NCI-H345 (cell line): ENCODE measurements around the gene SNX25.
"Not testable (repeated sequence)": the region's sequence is repeated elsewhere in the genome, so short reads cannot be mapped to it uniquely, and the experiment has no call there.

Experiments used
- DNase-seq: peaks from one replicate; lab custom pipeline; 2025; lab: John Stamatoyannopoulos, UW

SNX25 gene

GRCh38 chr4:185209031-185209851 lies at the start of gene SNX25:
Gene SNX25, plus strand, starts transcription at chr4:185209598. Its CDS starts 229 bp downstream, at chr4:185209827.
- DNase-seq: peak; percentile 87

- DNase-seq: no peak
These were observed 43.8 kb upstream of the SNX25 start for GRCh38 chr4:185165605-185166063.

- no peak for DNase-seq
These were observed 42.2 kb upstream of the SNX25 start for GRCh38 chr4:185167234-185167633.

- DNase-seq: no peak
These were observed 37.9 kb upstream of the SNX25 start for GRCh38 chr4:185171373-185172071.

- no peak for DNase-seq
These were observed 29.9 kb upstream of the SNX25 start for GRCh38 chr4:185179488-185179887.

- DNase-seq: no peak
These were observed 27.2 kb upstream of the SNX25 start for GRCh38 chr4:185182239-185182638.

- peak; percentile 84 for DNase-seq
These were observed 25.6 kb upstream of the SNX25 start for GRCh38 chr4:185183622-185184281.

GRCh38 chr4:185186769-185187168 lies 22.6 kb upstream of the SNX25 start:
- DNase-seq: no peak

- DNase-seq: no peak
These were observed 19.6 kb upstream of the SNX25 start for GRCh38 chr4:185189606-185190305.

GRCh38 chr4:185190306-185190856 lies 19.0 kb upstream of the SNX25 start:
- no peak for DNase-seq

GRCh38 chr4:185192059-185192458 lies 17.3 kb upstream of the SNX25 start:
- no peak for DNase-seq

- no peak for DNase-seq
These were observed 14.2 kb upstream of the SNX25 start for GRCh38 chr4:185194924-185195888.

- DNase-seq: no peak
These were observed 13.0 kb upstream of the SNX25 start for GRCh38 chr4:185196437-185196836.

- not testable (repeated sequence) for DNase-seq
These were observed 11.2 kb upstream of the SNX25 start for GRCh38 chr4:185198189-185198588.

- DNase-seq: no peak
These were observed 7.1 kb upstream of the SNX25 start for GRCh38 chr4:185201977-185202962.

GRCh38 chr4:185202984-185203485 lies 6.4 kb upstream of the SNX25 start:
- DNase-seq: no peak

GRCh38 chr4:185203486-185204237 lies 5.7 kb upstream of the SNX25 start, which contains the start of gene CFAP97:
Gene CFAP97, minus strand, starts transcription at chr4:185204000. Its CDS starts 12,804 bp downstream, at chr4:185191196.
- DNase-seq: peak; percentile 62

GRCh38 chr4:185204238-185204910 lies 5.0 kb upstream of the SNX25 start:
- peak; percentile 7 for DNase-seq
